ENCODE data around the gene SMOC2. TPM values are rescaled to one million over a fixed set of nuclear protein-coding genes. Genes with fewer than 3 reads are reported as not detected.
"Not testable (repeated sequence)": the region's sequence is repeated elsewhere in the genome, so short reads cannot be mapped to it uniquely, and the experiment has no call there.

Gene SMOC2
- total and polyA plus RNA-seq, 3 experiments from 2014 or later: not detected

DNA sequence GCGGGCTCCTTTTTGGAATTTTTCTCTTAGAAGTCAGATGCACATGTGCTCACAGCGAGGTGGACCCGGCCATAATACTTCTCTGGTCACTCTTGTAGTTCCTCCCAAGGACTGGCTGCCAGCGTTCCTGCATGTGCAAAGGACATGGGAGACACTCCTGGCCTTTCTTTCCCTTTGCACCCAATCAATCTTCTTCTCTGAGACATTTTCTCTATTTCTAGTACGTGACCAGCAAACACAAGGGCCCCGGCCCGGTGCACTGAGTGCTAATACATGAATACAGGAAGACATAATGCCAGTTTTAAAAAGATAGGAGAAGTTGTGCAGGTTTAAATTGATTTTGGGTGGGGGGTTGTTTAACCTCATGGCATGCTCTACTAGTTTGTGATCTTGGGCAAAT is 233.6 kb downstream of the SMOC2 start:
- DNase-seq: no peak
- no peaks in the 10 kb centered on the region for H3K4me1 ChIP-seq (ENCODE audit: insufficient read depth, low read length)
- H3K27me3 ChIP-seq (ENCODE audit: insufficient read depth, low read length, poor library complexity, severe bottlenecking): no peaks in the 10 kb centered on the region
- H3K9me3 Mint-ChIP-seq: no peaks in the 10 kb centered on the region
- peaks cover 0 to 1% (median 0%) of the 10 kb centered on the region in 3 donors for H3K36me3 Mint-ChIP-seq
- H3K4me1 Mint-ChIP-seq: no peaks in the 10 kb centered on the region
- H3K27ac ChIP-seq (ENCODE audit: low read depth, low read length): no peak overlapping the region
- ChIA-PET POLR2A (no interaction called here), CTCF (no interaction called here)
- no peaks in the 10 kb centered on the region for H3K9me3 ChIP-seq (ENCODE audit: low read length)
- peaks cover 0 to 10% of the 10 kb centered on the region in 2 donors for H3K27me3 Mint-ChIP-seq
- H3K27ac Mint-ChIP-seq: no peak overlapping the region
- no peak overlapping the region for H3K4me3 ChIP-seq (ENCODE audit: low read length)
- no peaks in the 10 kb centered on the region for H3K36me3 ChIP-seq (ENCODE audit: insufficient read depth, low read length)
- H3K4me3 Mint-ChIP-seq: no peak overlapping the region

DNA sequence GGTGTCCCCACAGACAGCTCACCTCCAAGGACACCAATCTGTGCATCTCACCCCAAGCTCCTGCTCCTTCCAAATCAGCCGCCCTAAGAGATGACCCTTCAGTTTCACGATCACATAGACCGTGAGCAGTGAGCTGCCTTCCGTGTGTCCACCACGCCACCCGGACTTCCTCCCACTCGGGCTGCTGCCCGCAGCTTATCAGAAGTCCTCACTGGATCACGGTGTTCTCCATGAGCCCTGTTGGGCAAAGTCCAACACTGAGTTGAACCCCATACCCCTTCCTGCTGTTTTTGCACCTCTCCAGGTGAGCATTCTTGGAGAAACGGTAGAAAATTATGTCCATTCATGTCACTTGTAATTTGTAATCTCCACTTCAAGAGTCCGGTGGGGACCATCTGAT is 234.4 kb downstream of the SMOC2 start:
- Histone ChIP-seq H3K4me1 (ENCODE audit: insufficient read depth, low read length) (no peaks in the 10 kb centered on the region), H3K27ac (ENCODE audit: low read depth, low read length) (no peak overlapping the region), H3K9me3 (ENCODE audit: low read length) (no peaks in the 10 kb centered on the region), H3K27me3 (ENCODE audit: insufficient read depth, low read length, poor library complexity, severe bottlenecking) (no peaks in the 10 kb centered on the region), H3K4me3 (ENCODE audit: low read length) (no peak overlapping the region), H3K36me3 (ENCODE audit: insufficient read depth, low read length) (no peaks in the 10 kb centered on the region)
- CTCF ChIA-PET: interaction anchor here (1.0 kb wide), 1 partner anchor 8 kb away, joined by 3 read pairs; no protein-coding TSS in a partner anchor
- Mint-ChIP-seq H3K27ac (no peak overlapping the region), H3K4me3 (no peak overlapping the region), H3K9me3 (no peaks in the 10 kb centered on the region), H3K4me1 (no peaks in the 10 kb centered on the region), H3K36me3 (peaks cover 0 to 1% (median 0%) of the 10 kb centered on the region in 3 donors), H3K27me3 (peaks cover 0 to 13% of the 10 kb centered on the region in 2 donors)
- no peak for DNase-seq
- POLR2A ChIA-PET: no interaction called here

DNA sequence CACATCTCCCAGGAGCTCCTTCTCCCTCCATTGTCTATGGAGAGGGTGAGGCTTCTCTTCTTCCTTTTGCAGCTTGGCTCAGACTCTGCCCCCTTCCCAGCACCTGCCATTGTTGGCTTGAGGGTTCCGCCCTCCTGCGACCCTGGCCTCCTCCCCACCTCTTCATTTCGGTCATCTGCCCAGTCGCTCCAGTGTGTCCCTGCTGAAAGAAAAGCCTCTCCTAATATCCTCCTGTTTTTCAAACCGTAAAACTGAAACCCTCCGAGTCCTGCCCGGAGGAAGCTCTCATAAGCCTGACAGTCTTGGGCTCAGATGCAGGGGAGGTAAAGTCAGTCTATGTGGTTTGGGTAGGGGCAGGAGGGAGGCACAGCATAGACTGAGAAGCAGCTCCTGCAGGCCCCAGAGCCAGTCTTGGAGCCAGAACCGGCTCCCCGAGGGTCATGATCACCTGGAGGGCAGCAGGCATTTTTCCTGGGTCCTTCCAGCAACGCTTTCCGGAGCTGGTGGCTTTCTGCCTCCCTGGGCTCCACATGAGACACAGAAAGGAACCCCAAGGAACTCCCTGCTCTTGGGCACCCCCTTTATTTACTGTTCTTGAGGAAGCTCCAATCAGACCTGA is 235.1 kb downstream of the SMOC2 start:
- no peaks in the 10 kb centered on the region for H3K9me3 Mint-ChIP-seq
- H3K27me3 Mint-ChIP-seq: peaks cover 0 to 14% of the 10 kb centered on the region in 2 donors
- CTCF ChIA-PET: interaction anchor here (1.0 kb wide), 1 partner anchor 9 kb away, joined by 3 read pairs; no protein-coding TSS in a partner anchor

DNA sequence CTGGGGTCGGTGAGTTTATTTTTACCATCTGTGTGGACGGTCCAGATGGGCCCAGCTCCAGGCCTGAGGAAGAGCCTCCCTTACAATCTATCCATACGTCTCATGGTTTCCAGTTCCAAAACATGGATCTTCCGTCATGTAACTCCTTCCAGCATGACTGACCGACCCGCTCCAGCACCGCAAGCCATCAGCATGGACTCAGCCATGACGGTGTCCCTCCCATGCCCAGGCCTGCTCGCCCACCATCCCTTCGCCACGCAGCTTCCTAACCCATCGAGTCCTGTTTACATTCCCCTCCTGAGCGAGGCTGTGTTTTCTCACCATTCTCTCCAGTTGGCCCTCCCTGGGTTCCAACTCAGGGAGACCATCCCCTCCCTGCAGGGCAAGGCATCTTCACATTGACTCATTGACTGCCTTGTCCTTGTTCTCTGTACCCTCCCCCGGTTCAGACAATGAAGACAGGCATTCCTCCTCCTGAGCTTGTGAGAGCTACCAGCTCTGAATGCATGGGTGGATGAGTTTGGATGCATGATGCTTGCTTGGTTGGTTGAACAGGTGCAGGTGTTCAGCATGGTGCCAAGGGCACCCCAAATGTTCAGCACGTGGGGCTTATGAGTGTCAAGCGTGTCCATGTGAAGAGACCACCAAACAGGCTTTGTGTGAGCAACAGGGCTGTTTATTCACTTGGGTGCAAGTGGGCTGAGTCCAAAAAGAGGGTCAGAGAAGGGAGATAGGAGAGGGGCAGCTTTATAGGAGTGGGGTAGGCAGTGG is 235.8 kb downstream of the SMOC2 start:
- Mint-ChIP-seq H3K27ac (no peak overlapping the region), H3K36me3 (peaks cover 0 to 1% (median 0%) of the 10 kb centered on the region in 3 donors), H3K27me3 (peaks cover 0 to 14% of the 10 kb centered on the region in 2 donors), H3K4me3 (no peak overlapping the region), H3K4me1 (no peaks in the 10 kb centered on the region), H3K9me3 (no peaks in the 10 kb centered on the region)
- POLR2A ChIA-PET: no interaction called here
- no peak overlapping the region for H3K4me3 ChIP-seq (ENCODE audit: low read length)
- H3K4me1 ChIP-seq (ENCODE audit: insufficient read depth, low read length): no peaks in the 10 kb centered on the region
- no peak overlapping the region for H3K27ac ChIP-seq (ENCODE audit: low read depth, low read length)
- DNase-seq: no peak
- no peaks in the 10 kb centered on the region for H3K9me3 ChIP-seq (ENCODE audit: low read length)
- H3K36me3 ChIP-seq (ENCODE audit: insufficient read depth, low read length): no peaks in the 10 kb centered on the region
- CTCF ChIA-PET: interaction anchor here (1.0 kb wide), 1 partner anchor 10 kb away, joined by 3 read pairs; no protein-coding TSS in a partner anchor
- H3K27me3 ChIP-seq (ENCODE audit: insufficient read depth, low read length, poor library complexity, severe bottlenecking): no peaks in the 10 kb centered on the region

More for the DNA sequence above, 235.1 kb downstream of the SMOC2 start:
- Histone ChIP-seq H3K4me3 (ENCODE audit: low read length) (no peak overlapping the region), H3K27ac (ENCODE audit: low read depth, low read length) (no peak overlapping the region), H3K36me3 (ENCODE audit: insufficient read depth, low read length) (no peaks in the 10 kb centered on the region), H3K4me1 (ENCODE audit: insufficient read depth, low read length) (no peaks in the 10 kb centered on the region), H3K27me3 (ENCODE audit: insufficient read depth, low read length, poor library complexity, severe bottlenecking) (no peaks in the 10 kb centered on the region), H3K9me3 (ENCODE audit: low read length) (no peaks in the 10 kb centered on the region)
- POLR2A ChIA-PET: no interaction called here
- H3K4me1 Mint-ChIP-seq: no peaks in the 10 kb centered on the region
- no peak overlapping the region for H3K27ac Mint-ChIP-seq
- peaks cover 0 to 1% (median 0%) of the 10 kb centered on the region in 3 donors for H3K36me3 Mint-ChIP-seq
- H3K4me3 Mint-ChIP-seq: peak overlapping the region in 1 of 7 donors; percentile 25
- no peak for DNase-seq

- H3K27ac Mint-ChIP-seq, CTCF ChIA-PET, POLR2A ChIA-PET: not testable (repeated sequence)
These were observed 236.4 kb downstream of the SMOC2 start for GRCh38 chr6:168677323-168677781.

DNA sequence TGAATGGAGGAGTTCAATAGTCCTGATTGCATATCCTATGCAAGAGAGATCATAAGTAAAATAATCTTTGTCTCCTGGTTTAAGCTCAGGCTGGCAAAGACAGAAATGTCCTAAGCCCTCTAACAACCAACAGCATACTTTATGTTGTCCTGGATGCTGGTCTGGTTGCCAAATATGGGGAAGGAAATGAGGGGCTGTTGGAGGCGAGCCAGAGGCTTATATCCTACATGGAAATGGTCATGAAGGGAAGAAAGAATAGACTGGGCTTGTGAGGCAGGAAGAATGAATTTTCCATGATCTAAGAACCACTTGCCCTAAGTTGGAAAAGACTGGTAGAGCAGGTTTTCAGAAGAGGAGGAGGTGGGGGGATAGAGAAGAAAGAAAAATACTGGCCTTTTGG is 237.1 kb downstream of the SMOC2 start:
- Histone ChIP-seq H3K27me3 (ENCODE audit: insufficient read depth, low read length, poor library complexity, severe bottlenecking) (no peaks in the 10 kb centered on the region), H3K36me3 (ENCODE audit: insufficient read depth, low read length) (no peaks in the 10 kb centered on the region), H3K27ac (ENCODE audit: low read depth, low read length) (no peak overlapping the region), H3K4me1 (ENCODE audit: insufficient read depth, low read length) (no peaks in the 10 kb centered on the region), H3K9me3 (ENCODE audit: low read length) (no peaks in the 10 kb centered on the region), H3K4me3 (ENCODE audit: low read length) (no peak overlapping the region)
- H3K27me3 Mint-ChIP-seq: peaks cover 0 to 14% of the 10 kb centered on the region in 2 donors
- H3K27ac Mint-ChIP-seq: no peak overlapping the region
- ChIA-PET CTCF (no interaction called here), POLR2A (no interaction called here)
- no peaks in the 10 kb centered on the region for H3K4me1 Mint-ChIP-seq
- no peak overlapping the region for H3K4me3 Mint-ChIP-seq
- no peaks in the 10 kb centered on the region for H3K9me3 Mint-ChIP-seq
- H3K36me3 Mint-ChIP-seq: peaks cover 0 to 1% (median 0%) of the 10 kb centered on the region in 3 donors
- no peak for DNase-seq

More at GRCh38 chr6:168677323-168677781, 236.4 kb downstream of the SMOC2 start:
- not testable (repeated sequence) for H3K36me3 Mint-ChIP-seq; H3K27me3 ChIP-seq (ENCODE audit: insufficient read depth, low read length, poor library complexity, severe bottlenecking); DNase-seq; H3K4me3 Mint-ChIP-seq; H3K4me1 Mint-ChIP-seq; H3K9me3 Mint-ChIP-seq; H3K9me3 ChIP-seq (ENCODE audit: low read length); H3K4me1 ChIP-seq (ENCODE audit: insufficient read depth, low read length); H3K36me3 ChIP-seq (ENCODE audit: insufficient read depth, low read length); H3K4me3 ChIP-seq (ENCODE audit: low read length); H3K27ac ChIP-seq (ENCODE audit: low read depth, low read length)
- H3K27me3 Mint-ChIP-seq: peaks cover 0 to 14% of the 10 kb centered on the region in 2 donors

DNA sequence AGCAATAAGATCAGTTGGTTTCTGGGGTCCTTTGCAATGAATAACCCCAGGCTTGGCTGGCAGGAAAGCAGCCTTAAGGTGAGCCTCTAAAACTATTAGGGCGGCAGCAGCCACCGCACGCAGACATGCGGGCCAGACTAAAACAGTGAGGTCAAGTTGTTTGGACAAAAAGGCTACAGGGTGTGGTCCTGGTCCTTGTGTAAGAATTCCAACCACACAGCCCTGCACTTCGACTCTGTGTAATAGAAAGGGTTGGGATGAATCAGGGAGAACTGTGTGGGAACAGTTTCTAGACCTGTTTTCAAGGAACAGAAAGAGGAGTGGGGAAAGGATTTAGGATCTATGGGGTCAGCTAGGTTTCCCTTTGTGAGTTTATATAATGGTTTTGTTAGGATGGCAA is 237.6 kb downstream of the SMOC2 start:
- no peak for DNase-seq
- H3K4me3 Mint-ChIP-seq: no peak overlapping the region
- ChIA-PET CTCF (no interaction called here), POLR2A (no interaction called here)
- Histone ChIP-seq H3K36me3 (ENCODE audit: insufficient read depth, low read length) (no peaks in the 10 kb centered on the region), H3K27ac (ENCODE audit: low read depth, low read length) (no peak overlapping the region), H3K27me3 (ENCODE audit: insufficient read depth, low read length, poor library complexity, severe bottlenecking) (no peaks in the 10 kb centered on the region), H3K4me3 (ENCODE audit: low read length) (no peak overlapping the region), H3K4me1 (ENCODE audit: insufficient read depth, low read length) (no peaks in the 10 kb centered on the region), H3K9me3 (ENCODE audit: low read length) (no peaks in the 10 kb centered on the region)
- no peak overlapping the region for H3K27ac Mint-ChIP-seq
- peaks cover 0 to 1% (median 0%) of the 10 kb centered on the region in 3 donors for H3K36me3 Mint-ChIP-seq
- H3K27me3 Mint-ChIP-seq: peaks cover 0 to 14% of the 10 kb centered on the region in 2 donors
- H3K9me3 Mint-ChIP-seq: no peaks in the 10 kb centered on the region
- H3K4me1 Mint-ChIP-seq: no peaks in the 10 kb centered on the region

DNA sequence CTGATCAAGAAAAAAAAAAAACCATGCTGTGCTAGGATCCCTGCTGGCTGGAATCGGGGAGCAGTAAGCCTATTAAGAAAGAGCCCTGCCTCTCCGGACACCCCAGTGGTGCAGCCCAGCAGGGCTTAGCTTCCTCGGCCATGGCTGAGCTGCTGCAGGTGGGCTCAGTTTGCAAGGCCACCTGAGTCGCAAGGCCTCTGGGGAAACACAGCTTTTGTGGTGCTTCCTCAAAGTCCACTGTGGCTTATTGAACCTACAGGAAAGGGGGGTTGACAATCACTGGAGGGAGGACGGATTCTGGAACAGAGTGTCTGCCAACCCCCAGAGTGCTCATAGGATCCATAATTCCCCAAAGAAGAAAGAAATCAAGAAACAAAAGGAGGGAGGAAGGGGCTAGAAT is 240.8 kb downstream of the SMOC2 start:
- Histone ChIP-seq H3K4me1 (ENCODE audit: insufficient read depth, low read length) (no peaks in the 10 kb centered on the region), H3K27ac (ENCODE audit: low read depth, low read length) (no peak overlapping the region), H3K9me3 (ENCODE audit: low read length) (no peaks in the 10 kb centered on the region), H3K36me3 (ENCODE audit: insufficient read depth, low read length) (no peaks in the 10 kb centered on the region), H3K27me3 (ENCODE audit: insufficient read depth, low read length, poor library complexity, severe bottlenecking) (no peaks in the 10 kb centered on the region), H3K4me3 (ENCODE audit: low read length) (no peak overlapping the region)
- no peaks in the 10 kb centered on the region for H3K4me1 Mint-ChIP-seq
- H3K27ac Mint-ChIP-seq: no peak overlapping the region
- ChIA-PET POLR2A (no interaction called here), CTCF (no interaction called here)
- H3K27me3 Mint-ChIP-seq: peaks cover 4 to 8% of the 10 kb centered on the region in 2 donors
- no peak for DNase-seq
- no peaks in the 10 kb centered on the region for H3K9me3 Mint-ChIP-seq
- H3K36me3 Mint-ChIP-seq: peaks cover 0 to 1% (median 0%) of the 10 kb centered on the region in 3 donors
- no peak overlapping the region for H3K4me3 Mint-ChIP-seq
